Measurements from ENCODE around the gene PHKB.
"Not testable (repeated sequence)": the region's sequence is repeated elsewhere in the genome, so short reads cannot be mapped to it uniquely, and the experiment has no call there.

PHKB gene

DNA sequence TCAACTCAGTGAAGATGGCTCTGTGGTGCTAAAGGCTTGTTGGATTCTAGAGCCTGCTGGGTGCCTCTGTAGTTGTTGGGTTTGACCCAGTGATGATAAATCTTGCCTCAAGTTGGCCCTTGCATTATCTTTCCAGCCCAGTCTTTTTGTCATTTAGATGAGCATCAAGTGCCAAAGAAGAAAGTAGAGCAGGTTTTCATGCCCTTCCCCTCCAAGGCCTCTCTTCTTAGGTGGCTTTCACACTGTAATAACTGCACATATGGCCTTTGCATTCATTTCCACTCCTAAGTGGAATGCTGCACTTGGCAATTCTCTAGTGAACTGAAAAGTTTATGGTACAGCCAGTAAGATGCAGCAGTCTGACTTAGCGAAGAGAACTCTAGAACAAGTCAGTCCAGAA lies 165.1 kb downstream of the PHKB start:
- DNase-seq (ENCODE audit: low spot score) = no peak

DNA sequence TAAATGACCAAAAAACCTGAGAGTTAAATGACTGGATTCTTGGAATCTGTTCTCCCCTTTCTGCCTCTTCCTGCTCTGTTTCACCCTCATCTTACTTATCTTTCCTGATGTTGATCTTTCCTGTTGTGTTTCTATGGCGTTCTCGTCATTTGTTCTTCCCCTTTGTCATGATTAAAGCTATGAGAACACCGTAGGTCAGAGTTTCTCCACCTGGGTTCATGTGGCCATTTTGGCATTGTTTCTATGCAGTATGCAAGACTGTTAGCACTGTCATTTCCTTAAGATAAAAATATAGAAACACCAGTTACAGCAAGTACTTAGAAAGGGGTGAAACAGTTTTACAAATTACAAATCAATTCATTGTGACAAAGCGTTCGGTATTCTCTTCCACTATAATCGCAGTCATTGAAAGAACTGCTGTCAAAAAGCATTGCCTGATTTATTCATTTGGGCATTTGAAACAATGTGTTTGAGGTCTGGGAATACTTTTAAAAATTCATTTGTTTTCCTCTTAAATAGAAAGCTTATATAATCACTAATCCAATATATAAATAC lies 166.0 kb downstream of the PHKB start:
- DNase-seq (ENCODE audit: low spot score) = no peak

DNA sequence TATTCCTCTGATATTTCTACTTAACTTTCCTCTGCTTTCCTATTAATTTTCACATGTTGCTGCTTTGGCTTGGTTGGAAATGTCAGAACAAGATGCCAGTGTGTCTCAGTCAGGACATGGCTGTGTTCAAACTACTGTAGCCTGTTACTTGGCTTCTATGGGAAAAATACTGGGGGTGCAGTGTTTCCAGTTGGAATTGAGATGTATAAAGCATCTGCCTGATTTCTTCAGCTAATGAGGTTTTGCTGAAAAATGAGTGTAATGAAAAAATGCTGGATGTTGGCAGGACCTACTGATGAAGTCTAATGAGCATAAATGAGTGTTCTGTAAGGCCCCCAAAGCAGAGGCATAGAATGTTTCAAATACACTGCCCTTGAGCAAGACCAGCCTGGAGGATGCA lies 166.6 kb downstream of the PHKB start:
- peak; percentile 24 for DNase-seq (ENCODE audit: low spot score)

DNA sequence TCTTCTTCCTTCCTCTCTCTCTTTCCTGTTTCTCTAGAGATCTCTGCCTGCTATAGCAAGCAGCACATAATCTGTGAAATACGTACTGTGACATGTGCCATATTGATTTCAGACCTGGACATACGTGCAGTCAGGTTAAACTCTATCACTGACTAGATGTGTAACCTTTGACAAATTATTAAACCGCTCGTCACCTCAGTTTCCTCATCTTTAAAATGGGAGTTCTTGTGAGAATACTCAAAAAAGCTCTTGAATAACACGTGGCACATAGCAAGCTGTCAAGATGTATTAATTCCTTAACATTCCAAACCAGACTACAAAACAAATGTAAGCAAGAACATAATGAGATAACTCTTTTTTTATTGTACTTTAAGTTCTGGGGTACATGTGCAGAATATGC lies 170.0 kb downstream of the PHKB start:
- no peak for DNase-seq (ENCODE audit: low spot score)

DNA sequence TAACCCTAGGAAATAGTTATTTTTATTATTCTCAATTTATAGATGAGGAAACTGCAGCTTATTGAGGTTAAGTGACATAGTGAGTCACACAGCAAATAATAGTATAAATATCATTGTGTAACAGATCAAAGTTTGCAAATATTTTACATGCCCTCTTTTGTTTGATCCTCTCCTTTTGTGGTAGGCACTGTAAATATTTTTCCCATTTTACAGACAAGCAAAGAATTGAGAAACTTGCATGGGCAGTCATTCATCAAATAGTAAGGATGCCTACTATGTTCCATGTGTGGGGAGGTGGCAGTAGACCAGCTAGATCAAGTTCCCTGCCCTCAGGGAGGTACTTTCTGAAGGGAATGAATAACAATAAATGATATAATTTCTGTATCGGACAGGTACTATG lies 173.0 kb downstream of the PHKB start:
- no peak for DNase-seq (ENCODE audit: low spot score)

DNA sequence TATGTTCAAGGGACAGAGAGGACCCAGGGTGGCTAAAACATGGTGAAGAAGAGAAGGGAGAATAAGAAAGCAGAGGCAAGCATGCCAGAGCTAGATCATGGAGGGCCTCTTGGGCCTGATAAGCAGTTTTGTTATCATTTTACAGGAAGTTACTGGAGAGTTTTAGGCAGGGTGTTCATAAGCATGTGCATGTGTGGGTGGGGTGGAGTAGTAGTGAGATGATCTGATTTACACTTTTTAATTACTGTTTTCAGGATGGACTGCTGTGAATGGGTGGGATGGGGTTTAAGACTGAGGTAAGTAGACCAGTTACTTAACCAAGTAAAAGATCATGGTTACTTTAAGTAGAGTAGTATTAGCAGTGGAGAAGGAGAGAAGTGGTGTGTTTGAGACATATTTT lies 173.6 kb downstream of the PHKB start:
- no peak for DNase-seq (ENCODE audit: low spot score)

DNA sequence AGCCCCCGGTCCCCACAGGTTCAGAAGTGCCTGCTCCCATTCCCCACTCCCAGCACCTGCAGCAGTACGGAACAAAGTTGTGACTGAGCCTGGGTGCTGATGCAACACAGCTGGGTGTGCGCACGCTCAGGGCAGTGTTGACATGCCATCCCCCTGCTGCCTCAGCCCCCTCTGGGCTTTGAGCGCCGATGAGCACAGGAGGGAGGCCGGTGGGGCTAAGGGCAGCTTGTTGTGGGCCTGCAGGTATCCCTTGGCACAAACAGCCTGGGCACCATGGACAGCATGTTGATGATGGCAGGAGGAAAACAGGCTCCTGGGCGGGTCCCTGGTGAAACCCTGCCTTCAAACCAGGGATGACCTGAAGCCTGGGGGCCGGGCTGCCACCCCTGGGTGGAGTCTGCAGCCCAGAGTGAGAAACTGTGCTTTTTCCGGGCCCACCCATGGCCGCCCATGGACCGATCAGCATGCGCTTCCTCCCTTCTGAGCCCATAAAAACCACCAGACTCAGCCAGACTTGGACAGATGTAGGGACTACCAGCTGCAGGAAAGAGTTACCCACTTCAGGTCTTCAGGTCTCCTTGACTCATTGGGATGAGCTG lies 175.5 kb downstream of the PHKB start:
- DNase-seq (ENCODE audit: low spot score) = no peak

DNA sequence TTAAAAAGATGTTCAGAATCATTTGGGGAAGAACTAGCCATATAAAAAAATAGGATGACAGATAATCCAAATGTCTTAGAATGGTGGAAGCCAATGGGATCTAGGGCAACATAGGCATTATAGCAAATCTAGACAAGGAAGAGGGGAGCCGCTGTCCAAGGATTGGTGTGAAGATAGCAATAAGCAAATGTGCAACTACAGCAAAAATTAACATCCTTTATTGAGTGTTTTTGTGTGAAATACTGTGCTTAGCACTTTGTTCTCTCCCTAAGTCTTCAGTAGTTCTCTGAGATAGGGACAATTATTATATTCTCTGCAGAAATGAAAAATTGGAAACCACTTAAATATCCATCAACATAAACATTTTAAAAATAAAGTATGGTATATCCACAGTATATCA lies 177.0 kb downstream of the PHKB start:
- DNase-seq (ENCODE audit: low spot score) = no peak

DNA sequence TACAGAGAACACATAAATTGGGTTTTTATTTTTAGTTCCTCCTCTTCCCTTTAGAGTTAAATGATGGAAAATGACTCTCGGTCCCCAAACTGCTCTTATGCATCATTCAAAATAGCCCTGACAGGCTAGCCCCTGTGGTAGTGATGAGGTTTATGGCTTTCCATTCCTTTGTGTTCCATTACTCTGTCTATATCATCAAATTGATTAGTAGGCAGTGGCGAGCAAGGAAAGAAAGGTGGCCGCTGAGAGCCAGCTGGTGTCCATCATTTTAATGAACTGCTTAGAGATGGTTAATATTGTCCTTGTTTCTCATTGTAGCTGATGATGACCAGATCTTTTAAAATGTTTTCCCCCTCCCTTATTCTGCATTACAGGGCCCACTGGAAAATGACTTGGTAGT lies 179.5 kb downstream of the PHKB start:
- no peak for DNase-seq (ENCODE audit: low spot score)

DNA sequence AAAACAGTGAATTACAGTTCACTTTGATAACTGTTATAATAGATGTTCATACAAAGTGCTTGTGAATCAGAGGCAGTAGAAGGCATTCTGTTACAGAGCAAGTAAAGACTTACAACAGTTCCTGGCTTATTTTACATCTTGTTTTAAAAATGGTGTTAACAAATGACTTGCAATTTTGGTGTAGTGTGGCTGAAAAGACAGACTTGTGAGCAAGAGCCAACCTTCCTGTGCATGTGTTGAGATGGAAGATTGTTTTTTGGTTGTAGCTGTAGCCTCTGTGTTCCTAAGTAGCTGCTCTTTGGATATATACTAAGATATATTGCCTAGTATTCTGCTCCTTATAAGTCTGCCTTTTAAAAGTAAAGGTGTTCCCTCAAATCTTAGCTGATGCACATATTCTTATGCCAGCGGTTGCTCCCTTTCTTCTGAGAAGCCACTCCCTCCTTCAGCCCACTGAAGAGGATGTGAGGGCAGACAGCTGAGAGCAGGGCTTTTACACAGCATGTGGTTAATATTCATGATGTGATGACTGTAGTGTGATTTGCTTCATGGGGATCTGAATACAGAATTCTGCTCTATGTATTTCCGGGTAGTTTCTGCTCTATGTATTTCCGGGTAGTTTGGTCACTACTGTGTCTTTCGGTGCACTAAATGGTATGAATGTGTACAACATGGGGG lies 182.3 kb downstream of the PHKB start:
- no peak for DNase-seq (ENCODE audit: low spot score)

DNA sequence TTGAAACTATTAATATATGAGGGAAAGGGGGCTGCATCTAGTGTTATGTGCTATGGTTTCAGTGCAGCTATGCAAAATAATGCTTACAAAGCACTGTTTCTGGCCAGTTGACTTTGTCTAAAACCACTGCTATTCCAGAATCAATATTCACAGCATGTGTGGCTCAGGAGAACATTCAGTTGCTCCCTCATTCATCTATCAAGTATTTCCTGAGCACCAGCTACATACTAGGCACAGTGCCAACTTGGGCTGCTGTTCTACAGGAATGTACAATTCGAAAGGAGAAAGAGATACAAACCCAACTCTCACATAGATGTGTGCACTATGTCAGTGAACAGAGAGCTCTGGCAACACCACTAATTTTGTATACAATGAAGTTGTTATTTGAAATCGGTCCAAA lies 183.0 kb downstream of the PHKB start:
- DNase-seq (ENCODE audit: low spot score) = no peak

DNA sequence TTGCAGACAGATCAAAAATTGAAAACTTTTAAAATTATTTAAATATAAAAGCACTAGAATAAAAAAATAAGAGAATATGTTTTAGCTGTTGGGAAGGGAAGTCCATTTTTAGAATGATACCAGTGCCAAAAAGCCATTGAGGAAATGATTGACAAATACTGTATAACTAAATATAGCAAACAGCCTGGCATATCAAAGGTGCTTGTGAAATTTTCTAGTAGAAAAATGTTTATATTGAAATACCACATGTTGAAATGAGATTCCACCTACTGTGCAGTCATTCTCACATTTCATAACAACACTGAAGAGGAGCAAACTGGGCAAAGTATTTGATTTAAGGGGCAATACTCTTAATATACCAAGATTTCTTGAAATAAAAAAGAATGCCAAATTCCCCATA lies 183.5 kb downstream of the PHKB start:
- no peak for DNase-seq (ENCODE audit: low spot score)

DNA sequence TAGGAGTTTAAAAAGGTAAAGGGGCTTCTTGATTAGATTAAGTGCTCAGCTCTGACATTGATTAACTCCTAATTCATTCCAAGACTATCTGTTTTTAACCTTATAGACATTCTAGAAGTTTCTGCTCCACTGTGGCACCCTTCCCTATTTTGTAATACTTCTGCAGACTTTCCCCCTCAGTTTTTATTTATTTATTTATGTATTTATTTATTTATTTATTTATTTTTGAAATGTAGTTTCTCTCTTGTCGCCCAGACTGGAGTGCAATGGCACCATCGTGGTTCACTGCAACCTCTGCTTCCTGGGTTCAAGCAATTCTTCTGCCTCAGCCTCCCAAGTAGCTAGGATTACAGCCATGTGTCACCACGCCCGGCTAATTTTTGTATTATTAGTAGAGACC lies 185.8 kb downstream of the PHKB start:
- no peak for DNase-seq (ENCODE audit: low spot score)

DNA sequence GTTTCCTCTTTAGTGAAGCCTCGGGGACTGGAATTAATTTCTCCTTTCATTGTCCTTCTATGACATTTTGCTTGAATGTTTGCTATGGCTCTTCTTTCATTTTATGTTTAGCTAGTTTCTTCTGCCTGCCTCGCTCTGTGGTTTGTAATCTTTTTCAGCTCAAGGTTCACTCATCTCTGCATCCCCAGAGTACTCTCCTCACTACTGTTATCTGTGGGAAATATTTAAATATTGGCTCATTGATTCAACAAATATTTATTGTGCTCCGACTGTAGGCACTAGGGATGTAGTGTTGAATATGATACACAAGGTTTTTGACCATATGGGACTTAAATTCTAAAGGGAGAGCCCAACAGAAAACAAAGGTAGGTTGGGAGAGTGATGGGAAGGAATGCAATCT lies 195.9 kb downstream of the PHKB start:
- no peak for DNase-seq (ENCODE audit: low spot score)

DNA sequence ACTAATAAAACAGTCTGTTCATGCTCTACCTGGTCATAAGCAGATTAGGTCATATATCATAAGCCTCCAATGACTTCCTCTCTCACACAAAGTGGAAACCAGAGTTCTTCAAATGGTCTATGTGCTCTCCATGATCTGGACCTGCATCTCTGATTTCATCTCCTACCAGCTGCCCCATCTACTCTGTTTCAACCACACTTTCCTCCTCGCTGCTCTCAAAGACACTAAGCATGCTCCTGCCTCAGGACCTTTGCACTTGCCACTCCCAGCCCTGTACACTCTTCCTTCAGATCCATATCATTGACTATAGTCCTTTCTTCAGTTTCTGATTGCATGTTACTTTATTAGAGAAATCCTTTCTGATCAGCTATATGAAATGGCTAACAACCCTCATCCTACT lies 196.8 kb downstream of the PHKB start:
- no peak for DNase-seq (ENCODE audit: low spot score)

DNA sequence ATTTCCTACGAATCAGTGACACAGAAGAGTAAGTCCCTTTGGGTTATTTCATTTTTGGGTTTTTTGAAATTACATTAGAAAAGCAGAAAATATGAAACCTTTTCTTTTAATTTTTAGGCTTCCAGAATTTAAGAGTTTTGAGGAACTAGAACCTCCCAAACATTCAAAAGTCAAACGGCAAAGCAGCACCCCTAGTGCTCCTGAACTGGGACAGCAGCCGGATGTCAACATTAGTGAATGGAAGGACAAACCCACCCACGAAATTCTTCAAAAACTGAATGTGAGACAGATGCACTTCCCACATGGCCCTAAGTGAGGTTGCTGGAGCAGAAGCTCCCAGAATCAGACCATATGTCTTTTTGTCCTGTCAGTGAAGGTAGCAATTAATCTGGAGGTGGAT lies 199.4 kb downstream of the PHKB start:
- DNase-seq (ENCODE audit: low spot score) = no peak

DNA sequence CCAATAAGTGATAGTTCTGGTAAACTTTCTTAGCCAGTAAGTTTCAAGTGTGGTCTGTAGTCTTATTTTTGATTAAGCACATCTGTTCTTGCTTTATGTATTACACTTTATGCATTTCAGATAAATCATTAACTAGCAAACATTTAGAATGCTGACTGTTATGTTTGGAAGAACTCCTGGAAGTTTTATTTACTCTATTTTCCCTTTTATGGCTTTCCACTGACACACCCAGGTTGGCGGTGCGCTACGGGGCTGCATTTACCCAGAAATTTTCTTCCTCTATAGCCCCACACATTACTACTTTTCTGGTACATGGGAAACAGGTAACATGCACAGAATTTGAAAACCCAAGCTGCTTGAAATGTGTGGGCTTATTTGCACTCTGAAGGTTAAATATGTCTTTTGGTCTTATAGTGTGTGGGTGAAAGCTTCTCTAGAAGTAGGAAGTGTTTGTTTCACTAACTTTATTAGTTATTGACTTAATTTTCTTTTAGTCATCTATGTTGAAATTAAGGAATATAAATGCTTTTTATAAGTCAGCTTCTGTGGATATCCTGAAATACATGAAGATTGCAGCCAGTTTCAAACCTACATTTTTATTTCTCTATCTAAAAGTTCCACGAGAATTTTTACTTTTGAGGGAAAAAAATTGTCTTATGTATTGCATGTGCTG lies 203.7 kb downstream of the PHKB start:
- DNase-seq (ENCODE audit: low spot score) = no peak

DNA sequence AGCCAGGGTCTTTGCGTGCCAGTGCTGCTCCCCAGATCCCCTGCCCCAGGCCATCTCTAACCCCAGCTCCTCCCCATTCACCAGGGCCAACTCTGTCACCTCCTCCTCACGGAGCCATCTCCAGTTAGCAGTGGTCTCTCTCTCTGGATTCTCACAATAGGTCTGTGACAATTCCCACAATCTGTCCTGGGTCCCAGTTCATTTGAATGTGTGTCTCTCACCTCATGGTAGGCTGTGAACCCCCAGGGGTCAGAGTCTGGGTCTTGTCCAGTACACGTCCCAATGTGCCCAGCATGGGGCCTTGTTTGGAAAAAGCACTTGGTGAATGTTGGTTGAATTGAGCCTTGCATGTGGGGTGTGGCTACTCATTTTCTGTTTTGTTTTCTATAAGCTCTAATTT lies 205.3 kb downstream of the PHKB start:
- DNase-seq (ENCODE audit: low spot score) = no peak

DNA sequence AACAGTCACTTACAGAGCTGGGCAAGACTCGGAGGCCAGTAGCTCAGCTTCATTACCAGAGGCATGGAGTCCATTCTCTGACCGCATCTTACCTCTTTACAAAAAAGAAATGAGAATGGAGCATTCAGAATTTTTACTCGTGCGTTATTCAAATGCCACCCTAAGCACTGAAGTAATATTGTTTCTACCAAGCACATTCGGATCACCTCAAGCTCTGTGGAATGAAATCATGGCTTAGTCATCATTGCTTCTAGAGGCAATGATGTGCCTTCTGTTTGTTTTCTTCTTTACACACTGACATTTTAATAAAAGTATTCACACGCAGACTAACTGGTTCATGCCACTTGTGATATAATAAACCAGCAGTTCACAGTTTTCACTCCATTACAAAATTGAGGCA lies 206.8 kb downstream of the PHKB start:
- DNase-seq (ENCODE audit: low spot score) = no peak

DNA sequence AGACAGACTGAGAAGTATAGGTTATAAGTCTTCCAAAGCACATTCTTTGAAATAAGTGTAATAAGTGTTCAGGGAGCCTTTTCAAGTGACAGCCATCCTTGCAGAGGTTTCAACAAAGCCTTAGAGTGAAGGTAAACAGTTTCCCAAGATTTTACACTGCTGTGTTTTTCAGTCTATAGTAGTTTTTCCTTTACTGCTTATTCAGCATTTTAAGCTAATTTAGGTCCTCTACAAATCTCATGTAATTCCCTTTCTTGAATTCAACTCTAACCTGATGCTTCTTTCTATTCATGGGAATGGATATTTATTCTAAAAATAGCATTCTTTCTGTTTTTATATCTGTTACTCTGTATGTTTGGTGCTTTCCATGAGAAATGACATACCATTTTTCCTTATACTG lies 211.3 kb downstream of the PHKB start:
- no peak for DNase-seq (ENCODE audit: low spot score)

DNA sequence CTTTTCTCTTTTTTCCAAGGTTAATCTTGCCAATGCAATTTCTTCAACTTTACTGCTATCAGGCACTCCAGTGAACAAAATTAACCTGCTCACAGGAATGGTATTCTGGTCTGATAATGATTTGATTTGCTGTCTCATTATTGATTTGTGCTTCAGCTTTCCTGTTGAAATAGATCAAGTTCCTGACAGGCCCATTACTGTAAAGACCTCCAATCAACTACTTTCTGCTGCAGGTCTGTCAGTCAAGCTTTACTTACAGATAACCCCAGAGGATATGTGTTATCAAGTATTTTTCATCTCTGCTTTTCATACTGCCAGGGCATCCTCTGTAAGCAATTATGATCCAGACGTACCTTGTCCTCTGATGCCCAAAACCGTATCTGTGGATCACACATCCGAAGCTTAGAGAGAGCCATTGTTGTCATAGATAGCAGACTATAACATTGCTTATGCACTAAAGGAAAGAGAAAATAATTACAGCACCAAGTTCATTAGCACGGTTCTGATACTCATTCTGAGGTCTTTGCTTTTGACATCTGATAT lies 215.6 kb downstream of the PHKB start:
- DNase-seq (ENCODE audit: low spot score) = no peak

DNA sequence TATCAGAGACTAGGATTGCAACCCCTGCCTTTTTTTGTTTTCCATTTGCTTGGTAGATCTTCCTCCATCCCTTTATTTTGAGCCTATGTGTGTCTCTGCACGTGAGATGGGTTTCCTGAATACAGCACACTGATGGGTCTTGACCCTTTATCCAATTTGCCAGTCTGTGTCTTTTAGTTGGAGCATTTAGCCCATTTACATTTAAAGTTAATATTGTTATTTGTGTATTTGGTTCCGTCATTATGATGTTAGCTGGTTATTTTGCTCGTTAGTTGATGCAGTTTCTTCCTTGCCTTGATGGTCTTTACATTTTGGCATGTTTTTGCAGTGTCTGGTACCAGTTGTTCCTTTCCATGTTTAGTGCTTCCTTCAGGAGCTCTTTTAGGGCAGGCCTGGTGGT lies 220.4 kb downstream of the PHKB start:
- not testable (repeated sequence) for DNase-seq (ENCODE audit: low spot score)

DNA sequence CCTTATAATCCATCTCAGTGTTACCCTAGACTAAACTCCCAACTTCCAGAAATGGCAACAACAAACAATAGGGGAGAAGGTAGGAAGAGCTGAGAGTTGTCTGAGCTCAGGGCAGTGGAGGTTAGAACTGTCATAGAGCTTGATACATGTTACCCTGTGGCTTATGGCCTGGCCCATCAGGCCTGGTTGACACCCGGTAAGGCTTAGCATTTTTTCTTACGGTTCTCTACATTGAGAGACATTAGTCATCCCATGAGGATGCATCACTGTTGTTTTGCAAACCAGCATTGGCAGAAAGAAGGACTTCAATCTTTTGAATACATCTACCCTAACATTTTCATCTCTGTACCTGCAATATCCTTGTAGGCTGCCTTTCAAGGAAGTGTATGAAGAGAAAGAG lies 226.6 kb downstream of the PHKB start:
- no peak for DNase-seq (ENCODE audit: low spot score)
